ENCODE results near the gene MYO7A. TPM values are rescaled to one million over a fixed set of nuclear protein-coding genes. Genes with fewer than 3 reads are reported as not detected.

The MYO7A gene
- total RNA-seq, 1 donor from 2014 or later: 0.16 TPM

DNA sequence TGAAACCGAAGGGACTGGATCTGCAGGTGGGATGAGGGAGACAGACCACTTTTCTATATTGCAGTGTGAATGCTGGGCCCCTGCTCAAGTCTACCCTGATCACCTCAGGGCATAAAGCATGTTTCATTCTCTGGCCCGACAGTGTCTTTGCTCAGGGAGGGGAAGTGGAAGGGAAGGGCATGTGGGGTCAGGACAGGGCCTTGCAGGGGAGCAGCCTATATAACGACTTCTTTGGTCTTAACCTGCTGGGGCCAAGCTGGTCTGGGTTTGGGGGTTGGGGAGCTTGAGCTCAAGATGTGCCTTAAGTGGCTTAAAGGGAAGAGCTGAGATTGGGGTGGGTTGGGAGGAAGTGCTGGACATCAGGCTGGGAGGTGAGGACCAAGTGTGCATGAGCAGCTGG, 87.1 kb downstream of the MYO7A start:
- H3K4me3 ChIP-seq (ENCODE audit: insufficient read depth, low read depth, low read length): no peak overlapping the region
- no peaks in the 10 kb centered on the region for H3K36me3 ChIP-seq (ENCODE audit: insufficient read depth, low read length)
- peaks cover 1% of the 10 kb centered on the region for H3K36me3 Mint-ChIP-seq (ENCODE audit: low read depth, unreplicated experiment)
- no peak overlapping the region for H2AFZ ChIP-seq (ENCODE audit: low read depth, low read length)
- H3K79me2 ChIP-seq (ENCODE audit: insufficient read depth, low read length): no peaks in the 10 kb centered on the region
- H3K27ac Mint-ChIP-seq (ENCODE audit: unreplicated experiment): no peak overlapping the region
- no peaks in the 10 kb centered on the region for H3K4me1 ChIP-seq (ENCODE audit: insufficient read depth, low read length)
- no peak for DNase-seq (ENCODE audit: low read depth)
- no peak for FAIRE-seq
- no peaks in the 10 kb centered on the region for H3K27me3 ChIP-seq (ENCODE audit: insufficient read depth, low read length)
- H4K20me1 ChIP-seq (ENCODE audit: insufficient read depth, low read length): no peaks in the 10 kb centered on the region
- H3K9ac ChIP-seq (ENCODE audit: low read length): no peak overlapping the region
- H3K27ac ChIP-seq (ENCODE audit: low read depth, low read length): no peak overlapping the region
- peaks cover 12% of the 10 kb centered on the region for H3K9me3 Mint-ChIP-seq (ENCODE audit: unreplicated experiment)
- H3K4me1 Mint-ChIP-seq (ENCODE audit: low read depth, unreplicated experiment): no peaks in the 10 kb centered on the region
- TF ChIP-seq, protein P1, sequence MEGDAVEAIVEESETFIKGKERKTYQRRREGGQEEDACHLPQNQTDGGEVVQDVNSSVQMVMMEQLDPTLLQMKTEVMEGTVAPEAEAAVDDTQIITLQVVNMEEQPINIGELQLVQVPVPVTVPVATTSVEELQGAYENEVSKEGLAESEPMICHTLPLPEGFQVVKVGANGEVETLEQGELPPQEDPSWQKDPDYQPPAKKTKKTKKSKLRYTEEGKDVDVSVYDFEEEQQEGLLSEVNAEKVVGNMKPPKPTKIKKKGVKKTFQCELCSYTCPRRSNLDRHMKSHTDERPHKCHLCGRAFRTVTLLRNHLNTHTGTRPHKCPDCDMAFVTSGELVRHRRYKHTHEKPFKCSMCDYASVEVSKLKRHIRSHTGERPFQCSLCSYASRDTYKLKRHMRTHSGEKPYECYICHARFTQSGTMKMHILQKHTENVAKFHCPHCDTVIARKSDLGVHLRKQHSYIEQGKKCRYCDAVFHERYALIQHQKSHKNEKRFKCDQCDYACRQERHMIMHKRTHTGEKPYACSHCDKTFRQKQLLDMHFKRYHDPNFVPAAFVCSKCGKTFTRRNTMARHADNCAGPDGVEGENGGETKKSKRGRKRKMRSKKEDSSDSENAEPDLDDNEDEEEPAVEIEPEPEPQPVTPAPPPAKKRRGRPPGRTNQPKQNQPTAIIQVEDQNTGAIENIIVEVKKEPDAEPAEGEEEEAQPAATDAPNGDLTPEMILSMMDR (IDR thresholded peaks at IDR 0.05; ENCODE audit: insufficient read depth, low read depth, low read length): no peak
- no peak for TF ChIP-seq EZH2 (IDR thresholded peaks at IDR 0.05; ENCODE audit: insufficient read depth, low read length)
- peaks cover 42% of the 10 kb centered on the region for H3K27me3 Mint-ChIP-seq (ENCODE audit: low read depth, unreplicated experiment)
- no peaks in the 10 kb centered on the region for H3K9me3 ChIP-seq (ENCODE audit: insufficient read depth, low read depth, low read length)
- H3K4me2 ChIP-seq (ENCODE audit: low read length): no peak overlapping the region
- no peak overlapping the region for H3K4me3 Mint-ChIP-seq (ENCODE audit: unreplicated experiment)

DNA sequence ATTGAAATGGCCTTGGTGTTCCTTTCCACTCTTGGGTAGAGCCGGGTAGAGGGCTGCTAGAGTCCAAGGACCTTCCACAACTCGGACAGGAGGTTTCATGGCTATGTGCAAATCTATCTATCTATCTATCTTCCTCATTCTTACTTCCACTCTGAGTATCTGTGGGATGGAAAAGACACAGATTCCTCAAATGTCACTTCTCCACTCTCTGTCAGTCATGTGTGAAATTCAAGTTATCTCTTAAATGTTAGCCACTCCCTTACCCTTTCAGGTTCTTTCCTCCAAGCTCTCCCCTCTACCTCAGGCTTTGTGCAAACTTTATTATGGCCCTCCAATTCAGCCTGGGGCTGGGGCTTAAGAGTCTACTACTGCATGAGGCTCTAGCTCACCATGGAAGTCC, 89.1 kb downstream of the MYO7A start:
- Mint-ChIP-seq H3K9me3 (ENCODE audit: unreplicated experiment) (peaks cover 18% of the 10 kb centered on the region), H3K27ac (ENCODE audit: unreplicated experiment) (no peak overlapping the region), H3K4me3 (ENCODE audit: unreplicated experiment) (no peak overlapping the region), H3K4me1 (ENCODE audit: low read depth, unreplicated experiment) (no peaks in the 10 kb centered on the region), H3K36me3 (ENCODE audit: low read depth, unreplicated experiment) (peaks cover 1% of the 10 kb centered on the region), H3K27me3 (ENCODE audit: low read depth, unreplicated experiment) (peaks cover 40% of the 10 kb centered on the region)
- FAIRE-seq (no peak), DNase-seq (ENCODE audit: low read depth) (no peak)
- H3K79me2 ChIP-seq (ENCODE audit: insufficient read depth, low read length): no peaks in the 10 kb centered on the region
- no peak overlapping the region for H3K4me3 ChIP-seq (ENCODE audit: insufficient read depth, low read depth, low read length)
- no peaks in the 10 kb centered on the region for H3K36me3 ChIP-seq (ENCODE audit: insufficient read depth, low read length)
- no peaks in the 10 kb centered on the region for H3K27me3 ChIP-seq (ENCODE audit: insufficient read depth, low read length)
- no peak overlapping the region for H3K4me2 ChIP-seq (ENCODE audit: low read length)
- no peak overlapping the region for H2AFZ ChIP-seq (ENCODE audit: low read depth, low read length)
- no peaks in the 10 kb centered on the region for H4K20me1 ChIP-seq (ENCODE audit: insufficient read depth, low read length)
- no peak overlapping the region for H3K9ac ChIP-seq (ENCODE audit: low read length)
- TF ChIP-seq EZH2 (IDR thresholded peaks at IDR 0.05; ENCODE audit: insufficient read depth, low read length): no peak
- TF ChIP-seq, protein P1 (IDR thresholded peaks at IDR 0.05; ENCODE audit: insufficient read depth, low read depth, low read length): no peak
- H3K9me3 ChIP-seq (ENCODE audit: insufficient read depth, low read depth, low read length): no peaks in the 10 kb centered on the region
- no peak overlapping the region for H3K27ac ChIP-seq (ENCODE audit: low read depth, low read length)
- no peaks in the 10 kb centered on the region for H3K4me1 ChIP-seq (ENCODE audit: insufficient read depth, low read length)

DNA sequence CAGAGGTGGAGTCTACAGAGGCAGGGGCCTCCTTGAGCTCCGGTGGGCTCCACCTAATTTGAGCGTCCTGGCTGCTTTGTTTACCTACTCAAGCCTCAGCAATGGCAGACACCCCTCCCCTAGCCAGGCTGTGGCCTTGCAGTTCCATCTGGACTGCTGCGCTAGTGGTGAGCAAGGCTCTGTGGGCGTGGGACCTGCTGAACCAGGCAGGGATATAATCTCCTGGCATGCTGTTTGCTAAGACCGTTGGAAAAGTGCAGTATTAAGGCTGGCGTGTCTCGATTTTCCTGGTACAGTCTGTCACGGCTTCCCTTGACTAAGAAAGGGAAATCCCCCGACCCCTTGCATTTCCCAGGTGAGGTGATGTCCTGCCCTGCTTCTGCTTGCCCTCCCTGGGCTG, 95.8 kb downstream of the MYO7A start:
- Histone ChIP-seq H4K20me1 (ENCODE audit: insufficient read depth, low read length) (no peaks in the 10 kb centered on the region), H3K27ac (ENCODE audit: low read depth, low read length) (no peak overlapping the region), H3K4me2 (ENCODE audit: low read length) (no peak overlapping the region), H3K27me3 (ENCODE audit: insufficient read depth, low read length) (no peaks in the 10 kb centered on the region), H3K4me3 (ENCODE audit: insufficient read depth, low read depth, low read length) (no peak overlapping the region), H3K79me2 (ENCODE audit: insufficient read depth, low read length) (no peaks in the 10 kb centered on the region), H2AFZ (ENCODE audit: low read depth, low read length) (no peak overlapping the region), H3K4me1 (ENCODE audit: insufficient read depth, low read length) (no peaks in the 10 kb centered on the region), H3K9ac (ENCODE audit: low read length) (no peak overlapping the region), H3K36me3 (ENCODE audit: insufficient read depth, low read length) (no peaks in the 10 kb centered on the region), H3K9me3 (ENCODE audit: insufficient read depth, low read depth, low read length) (no peaks in the 10 kb centered on the region)
- Mint-ChIP-seq H3K9me3 (ENCODE audit: unreplicated experiment) (peaks cover 20% of the 10 kb centered on the region), H3K27me3 (ENCODE audit: low read depth, unreplicated experiment) (peaks cover 23% of the 10 kb centered on the region), H3K27ac (ENCODE audit: unreplicated experiment) (no peak overlapping the region), H3K36me3 (ENCODE audit: low read depth, unreplicated experiment) (no peaks in the 10 kb centered on the region), H3K4me3 (ENCODE audit: unreplicated experiment) (no peak overlapping the region), H3K4me1 (ENCODE audit: low read depth, unreplicated experiment) (no peaks in the 10 kb centered on the region)
- FAIRE-seq: no peak
- DNase-seq (ENCODE audit: low read depth): no peak
- TF ChIP-seq EZH2 (IDR thresholded peaks at IDR 0.05; ENCODE audit: insufficient read depth, low read length): no peak
- TF ChIP-seq, protein P1 (IDR thresholded peaks at IDR 0.05; ENCODE audit: insufficient read depth, low read depth, low read length): no peak
